Kidney capillary endothelial cell (primary cell): ENCODE measurements around the gene XKR3.
"Not testable (repeated sequence)": the region's sequence is repeated elsewhere in the genome, so short reads cannot be mapped to it uniquely, and the experiment has no call there.

Experiments
- DNase-seq: peaks from one replicate; pipeline ENCODE4 v3.0.0-alpha.2; 2018; ENCODE audit warnings: low spot score

Gene XKR3

DNA sequence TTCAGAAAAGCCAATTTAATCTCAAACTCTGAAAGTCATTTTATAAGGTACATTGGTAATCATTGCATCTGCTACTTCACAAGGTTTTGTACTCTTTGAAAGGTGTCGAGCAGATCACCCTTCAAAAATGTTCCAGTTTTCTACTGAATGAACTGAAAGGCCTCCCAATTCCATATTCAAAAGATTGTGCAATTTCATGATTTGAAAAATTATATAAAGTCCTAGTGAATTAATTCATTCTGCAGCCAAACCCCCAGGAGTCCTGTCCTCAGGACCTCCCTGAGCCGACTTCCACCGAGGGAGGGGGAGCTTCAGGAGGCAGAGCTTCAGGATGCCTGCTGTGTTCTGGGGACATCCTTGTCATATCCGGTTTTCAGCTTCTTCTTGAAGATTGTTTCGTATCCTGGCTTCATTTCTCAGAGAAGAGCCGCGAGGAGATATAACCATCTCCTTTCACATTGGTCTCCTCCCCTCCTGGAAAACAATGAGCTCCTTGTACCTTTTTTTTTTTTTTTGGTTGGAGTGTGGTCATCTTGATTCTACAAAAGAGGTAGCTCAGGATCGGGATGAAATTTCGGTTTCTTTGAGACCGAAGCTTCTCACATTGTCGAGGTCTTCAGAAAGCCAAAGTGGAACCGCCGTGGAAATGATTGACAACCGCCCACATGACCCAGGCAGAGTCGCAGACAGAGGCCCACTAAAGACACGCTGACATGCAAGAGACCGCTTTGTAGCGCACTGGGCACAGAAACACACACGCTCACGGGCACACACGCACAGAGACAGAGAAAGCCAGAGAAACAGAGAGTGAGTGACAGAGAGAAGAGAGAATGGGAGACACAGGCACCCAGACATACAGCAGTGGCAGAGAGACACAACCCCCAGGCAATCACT is 77.7 kb downstream of the XKR3 start:
- DNase-seq: not testable (repeated sequence)

DNA sequence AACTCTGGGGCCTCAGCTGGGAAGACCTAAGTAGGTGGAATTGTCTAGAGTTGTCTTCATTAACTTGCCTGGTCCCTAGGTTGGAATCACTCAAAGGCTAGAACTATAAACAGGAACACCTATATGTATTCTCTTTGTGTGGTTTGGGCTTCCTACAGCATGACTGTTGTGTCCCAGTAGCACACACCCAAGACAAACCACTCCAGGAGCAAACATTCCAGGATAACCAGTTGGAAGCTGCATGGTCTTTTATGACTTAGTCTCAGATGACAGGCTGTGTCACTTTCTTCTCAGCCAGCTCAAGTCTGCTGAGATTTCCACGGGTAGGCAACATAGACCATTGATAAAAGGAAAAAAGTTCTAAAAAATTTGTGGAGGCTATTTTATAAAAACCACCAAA is 90.9 kb downstream of the XKR3 start:
- DNase-seq: not testable (repeated sequence)
